Measurements from ENCODE around the gene DGKG.

DNA sequence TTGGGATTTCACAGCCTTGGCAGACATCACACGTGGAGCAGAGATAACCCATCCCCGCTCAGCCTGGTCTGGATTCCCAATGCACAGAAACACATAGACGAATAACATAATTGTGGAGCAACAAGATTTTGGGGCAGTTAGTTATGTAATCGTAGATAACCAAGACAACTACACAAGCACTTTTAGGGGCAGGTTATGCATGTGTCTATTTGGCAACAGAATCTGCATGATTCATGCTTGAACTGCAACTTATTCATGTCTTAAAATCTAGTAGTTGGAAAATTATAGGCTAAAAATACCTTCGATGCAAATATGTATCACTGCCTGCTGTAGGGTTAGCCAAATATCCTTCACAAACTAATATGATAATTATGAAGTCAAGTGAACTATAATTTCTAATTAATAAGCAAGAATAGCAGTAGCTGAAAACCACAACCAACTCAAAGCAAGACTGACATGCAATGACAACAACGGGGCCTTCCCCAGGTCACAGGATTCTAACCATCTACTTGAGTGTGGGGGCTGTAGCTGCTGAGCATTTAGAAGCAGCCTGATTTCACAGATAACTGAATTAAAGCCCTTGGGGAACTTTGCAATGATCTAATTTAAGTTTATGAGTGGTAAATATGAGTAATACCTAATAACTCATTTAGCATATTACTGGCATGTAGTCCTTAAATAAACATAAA is 31.1 kb downstream of the DGKG start:
- TF ChIP-seq EP300 (IDR thresholded peaks at IDR 0.05; ENCODE audit: borderline replicate concordance in 1 of 2, low read depth in 1 of 2, low read length in 1 of 2) (no peak), POLR2AphosphoS5 (IDR thresholded peaks at IDR 0.05; ENCODE audit: low read depth, low read length) (no peak), RAD21 (IDR thresholded peaks at IDR 0.05; ENCODE audit: low read length) (no peak), YY1 (IDR thresholded peaks at IDR 0.05; ENCODE audit: low read depth) (no peak), NFIC (IDR thresholded peaks at IDR 0.05; ENCODE audit: borderline replicate concordance) (no peak), SMC3 (IDR thresholded peaks at IDR 0.05; ENCODE audit: low read depth, low read length) (no peak), TCF12 (IDR thresholded peaks at IDR 0.05) (no peak), NRF1 (IDR thresholded peaks at IDR 0.05; ENCODE audit: low read depth, low read length) (no peak)
- TF ChIP-seq, protein P1, sequence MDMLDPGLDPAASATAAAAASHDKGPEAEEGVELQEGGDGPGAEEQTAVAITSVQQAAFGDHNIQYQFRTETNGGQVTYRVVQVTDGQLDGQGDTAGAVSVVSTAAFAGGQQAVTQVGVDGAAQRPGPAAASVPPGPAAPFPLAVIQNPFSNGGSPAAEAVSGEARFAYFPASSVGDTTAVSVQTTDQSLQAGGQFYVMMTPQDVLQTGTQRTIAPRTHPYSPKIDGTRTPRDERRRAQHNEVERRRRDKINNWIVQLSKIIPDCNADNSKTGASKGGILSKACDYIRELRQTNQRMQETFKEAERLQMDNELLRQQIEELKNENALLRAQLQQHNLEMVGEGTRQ (IDR thresholded peaks at IDR 0.05; ENCODE audit: borderline replicate concordance, low read depth, low read length) = no peak
- TF ChIP-seq, protein P2, sequence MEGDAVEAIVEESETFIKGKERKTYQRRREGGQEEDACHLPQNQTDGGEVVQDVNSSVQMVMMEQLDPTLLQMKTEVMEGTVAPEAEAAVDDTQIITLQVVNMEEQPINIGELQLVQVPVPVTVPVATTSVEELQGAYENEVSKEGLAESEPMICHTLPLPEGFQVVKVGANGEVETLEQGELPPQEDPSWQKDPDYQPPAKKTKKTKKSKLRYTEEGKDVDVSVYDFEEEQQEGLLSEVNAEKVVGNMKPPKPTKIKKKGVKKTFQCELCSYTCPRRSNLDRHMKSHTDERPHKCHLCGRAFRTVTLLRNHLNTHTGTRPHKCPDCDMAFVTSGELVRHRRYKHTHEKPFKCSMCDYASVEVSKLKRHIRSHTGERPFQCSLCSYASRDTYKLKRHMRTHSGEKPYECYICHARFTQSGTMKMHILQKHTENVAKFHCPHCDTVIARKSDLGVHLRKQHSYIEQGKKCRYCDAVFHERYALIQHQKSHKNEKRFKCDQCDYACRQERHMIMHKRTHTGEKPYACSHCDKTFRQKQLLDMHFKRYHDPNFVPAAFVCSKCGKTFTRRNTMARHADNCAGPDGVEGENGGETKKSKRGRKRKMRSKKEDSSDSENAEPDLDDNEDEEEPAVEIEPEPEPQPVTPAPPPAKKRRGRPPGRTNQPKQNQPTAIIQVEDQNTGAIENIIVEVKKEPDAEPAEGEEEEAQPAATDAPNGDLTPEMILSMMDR (IDR thresholded peaks at IDR 0.05) = no peak
- TF ChIP-seq, protein P3, sequence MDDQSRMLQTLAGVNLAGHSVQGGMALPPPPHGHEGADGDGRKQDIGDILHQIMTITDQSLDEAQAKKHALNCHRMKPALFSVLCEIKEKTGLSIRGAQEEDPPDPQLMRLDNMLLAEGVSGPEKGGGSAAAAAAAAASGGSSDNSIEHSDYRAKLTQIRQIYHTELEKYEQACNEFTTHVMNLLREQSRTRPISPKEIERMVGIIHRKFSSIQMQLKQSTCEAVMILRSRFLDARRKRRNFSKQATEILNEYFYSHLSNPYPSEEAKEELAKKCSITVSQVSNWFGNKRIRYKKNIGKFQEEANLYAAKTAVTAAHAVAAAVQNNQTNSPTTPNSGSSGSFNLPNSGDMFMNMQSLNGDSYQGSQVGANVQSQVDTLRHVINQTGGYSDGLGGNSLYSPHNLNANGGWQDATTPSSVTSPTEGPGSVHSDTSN (IDR thresholded peaks at IDR 0.05) = no peak
